ENCODE results near the gene DCLRE1A. TPM values are rescaled to one million over a fixed set of nuclear protein-coding genes. Genes with fewer than 3 reads are reported as not detected.
"Not testable (repeated sequence)": the region's sequence is repeated elsewhere in the genome, so short reads cannot be mapped to it uniquely, and the experiment has no call there.

The DCLRE1A gene
- total and polyA plus RNA-seq, 3 experiments from 2014 or later = 6.3 to 20.2 (median 16.9) TPM

DNA sequence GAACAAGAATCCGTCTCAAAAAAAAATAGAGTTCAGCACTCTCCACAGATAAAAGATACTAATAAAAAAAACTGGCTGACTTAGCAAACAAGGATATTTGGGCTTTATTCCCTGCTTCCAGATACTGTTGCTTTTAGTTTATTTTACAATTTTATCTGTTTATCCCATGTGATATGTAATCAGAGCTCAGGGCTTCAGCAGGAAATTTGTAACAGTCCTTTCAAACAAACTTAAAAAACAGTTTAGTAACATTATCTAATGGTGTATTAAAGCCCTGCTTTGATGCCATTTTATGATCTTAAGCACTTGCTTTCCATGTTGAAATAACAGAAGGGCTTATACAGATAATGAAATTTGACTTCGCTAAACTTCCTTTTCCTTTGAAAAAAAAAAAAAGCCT lies 28.1 kb downstream of the DCLRE1A start:
- no peaks in the 10 kb centered on the region for H3K4me1 ChIP-seq (ENCODE audit: insufficient read depth, low read length)
- H3K9me3 ChIP-seq (ENCODE audit: low read length) = no peaks in the 10 kb centered on the region
- H3K27me3 ChIP-seq (ENCODE audit: insufficient read depth, low read length, poor library complexity, severe bottlenecking) = no peaks in the 10 kb centered on the region
- no peak for DNase-seq
- H3K36me3 Mint-ChIP-seq = no peaks in the 10 kb centered on the region
- H3K4me3 ChIP-seq (ENCODE audit: low read length) = no peak overlapping the region
- POLR2A ChIA-PET = no interaction called here
- no peak overlapping the region for H3K27ac Mint-ChIP-seq
- H3K27me3 Mint-ChIP-seq = peaks cover 0 to 16% of the 10 kb centered on the region in 2 donors
- H3K4me3 Mint-ChIP-seq = no peak overlapping the region
- H3K36me3 ChIP-seq (ENCODE audit: insufficient read depth, low read length) = no peaks in the 10 kb centered on the region
- H3K27ac ChIP-seq (ENCODE audit: low read depth, low read length) = no peak overlapping the region
- H3K4me1 Mint-ChIP-seq = no peaks in the 10 kb centered on the region
- CTCF ChIA-PET = no interaction called here
- H3K9me3 Mint-ChIP-seq = no peaks in the 10 kb centered on the region

DNA sequence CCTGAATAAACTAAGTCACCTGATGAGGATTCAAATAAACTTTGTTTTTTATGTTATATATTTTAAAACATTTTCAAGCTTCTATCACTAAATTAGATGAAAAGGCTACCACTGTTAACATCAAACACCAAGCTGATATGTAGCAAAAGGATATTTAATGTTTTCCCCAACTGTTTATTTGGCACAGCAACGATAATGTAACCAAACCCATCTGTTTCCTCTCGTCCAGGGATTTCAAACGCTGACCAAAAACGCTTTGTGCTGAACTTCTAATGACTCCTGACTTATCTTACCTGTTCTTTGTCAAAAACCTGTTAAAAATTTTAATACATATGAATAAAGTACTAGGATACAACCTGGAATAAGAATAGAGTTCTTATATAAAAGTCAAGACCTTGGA lies 30.5 kb downstream of the DCLRE1A start:
- CTCF ChIA-PET = no interaction called here
- no peaks in the 10 kb centered on the region for H3K27me3 ChIP-seq (ENCODE audit: insufficient read depth, low read length, poor library complexity, severe bottlenecking)
- no peaks in the 10 kb centered on the region for H3K9me3 ChIP-seq (ENCODE audit: low read length)
- Mint-ChIP-seq H3K27ac (no peak overlapping the region), H3K36me3 (no peaks in the 10 kb centered on the region), H3K27me3 (peaks cover 0 to 16% of the 10 kb centered on the region in 2 donors), H3K4me3 (no peak overlapping the region), H3K9me3 (no peaks in the 10 kb centered on the region), H3K4me1 (no peaks in the 10 kb centered on the region)
- no peak for DNase-seq
- no peak overlapping the region for H3K4me3 ChIP-seq (ENCODE audit: low read length)
- POLR2A ChIA-PET = no interaction called here
- H3K4me1 ChIP-seq (ENCODE audit: insufficient read depth, low read length) = no peaks in the 10 kb centered on the region
- no peak overlapping the region for H3K27ac ChIP-seq (ENCODE audit: low read depth, low read length)
- H3K36me3 ChIP-seq (ENCODE audit: insufficient read depth, low read length) = no peaks in the 10 kb centered on the region

DNA sequence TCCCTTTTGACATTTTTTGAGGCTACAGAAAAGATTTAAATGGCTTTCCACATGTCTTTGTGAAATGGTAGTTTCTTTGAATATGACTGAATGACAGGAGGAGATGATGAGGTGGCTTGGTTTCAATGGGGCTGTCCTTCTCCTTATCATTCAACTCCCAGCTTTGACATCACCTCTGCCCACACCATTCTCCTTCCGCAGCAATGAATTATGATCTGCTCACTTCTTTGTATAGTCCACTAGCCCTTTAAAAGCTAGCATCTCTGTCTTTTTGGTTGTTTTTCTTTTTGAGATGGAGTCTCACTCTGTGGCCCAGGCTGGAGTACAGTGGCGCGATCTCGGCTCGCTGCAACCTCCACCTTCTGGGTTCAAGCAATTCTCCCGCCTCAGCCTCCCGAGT lies 31.7 kb downstream of the DCLRE1A start:
- H3K9me3 Mint-ChIP-seq = no peaks in the 10 kb centered on the region
- CTCF ChIA-PET = no interaction called here
- no peak overlapping the region for H3K27ac ChIP-seq (ENCODE audit: low read depth, low read length)

DNA sequence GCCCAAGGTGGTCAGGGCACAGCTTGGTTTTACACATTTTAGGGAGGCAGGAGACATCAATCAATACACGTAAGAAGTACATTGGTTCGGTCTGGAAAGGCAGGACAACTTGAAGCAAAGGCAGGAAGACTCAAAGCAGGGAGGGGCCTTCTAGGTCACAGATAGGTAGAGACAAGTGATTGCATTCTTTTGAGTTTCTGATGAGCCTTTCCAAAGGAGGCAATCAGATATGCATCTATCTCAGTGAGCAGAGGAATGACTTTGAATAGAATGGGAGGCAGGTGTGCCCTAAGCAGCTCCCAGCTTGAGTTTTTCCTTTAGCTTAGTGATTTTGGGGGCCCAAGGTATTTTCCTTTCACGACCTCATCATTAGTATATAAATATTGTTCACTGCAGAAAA lies 32.6 kb downstream of the DCLRE1A start:
- H3K27ac ChIP-seq (ENCODE audit: low read depth, low read length); H3K27ac Mint-ChIP-seq; H3K36me3 ChIP-seq (ENCODE audit: insufficient read depth, low read length); H3K4me1 Mint-ChIP-seq; DNase-seq; H3K4me3 Mint-ChIP-seq; H3K4me3 ChIP-seq (ENCODE audit: low read length); POLR2A ChIA-PET; H3K27me3 ChIP-seq (ENCODE audit: insufficient read depth, low read length, poor library complexity, severe bottlenecking); CTCF ChIA-PET; H3K9me3 ChIP-seq (ENCODE audit: low read length); H3K9me3 Mint-ChIP-seq; H3K4me1 ChIP-seq (ENCODE audit: insufficient read depth, low read length); H3K36me3 Mint-ChIP-seq: not testable (repeated sequence)
- peaks cover 2 to 16% of the 10 kb centered on the region in 2 donors for H3K27me3 Mint-ChIP-seq

More for the DNA sequence above, 31.7 kb downstream of the DCLRE1A start:
- POLR2A ChIA-PET = no interaction called here
- no peaks in the 10 kb centered on the region for H3K4me1 Mint-ChIP-seq
- DNase-seq = no peak
- H3K36me3 Mint-ChIP-seq = no peaks in the 10 kb centered on the region
- Histone ChIP-seq H3K9me3 (ENCODE audit: low read length) (no peaks in the 10 kb centered on the region), H3K4me3 (ENCODE audit: low read length) (no peak overlapping the region), H3K36me3 (ENCODE audit: insufficient read depth, low read length) (no peaks in the 10 kb centered on the region), H3K27me3 (ENCODE audit: insufficient read depth, low read length, poor library complexity, severe bottlenecking) (no peaks in the 10 kb centered on the region), H3K4me1 (ENCODE audit: insufficient read depth, low read length) (no peaks in the 10 kb centered on the region)
- no peak overlapping the region for H3K27ac Mint-ChIP-seq
- peaks cover 2 to 16% of the 10 kb centered on the region in 2 donors for H3K27me3 Mint-ChIP-seq
- H3K4me3 Mint-ChIP-seq = no peak overlapping the region

DNA sequence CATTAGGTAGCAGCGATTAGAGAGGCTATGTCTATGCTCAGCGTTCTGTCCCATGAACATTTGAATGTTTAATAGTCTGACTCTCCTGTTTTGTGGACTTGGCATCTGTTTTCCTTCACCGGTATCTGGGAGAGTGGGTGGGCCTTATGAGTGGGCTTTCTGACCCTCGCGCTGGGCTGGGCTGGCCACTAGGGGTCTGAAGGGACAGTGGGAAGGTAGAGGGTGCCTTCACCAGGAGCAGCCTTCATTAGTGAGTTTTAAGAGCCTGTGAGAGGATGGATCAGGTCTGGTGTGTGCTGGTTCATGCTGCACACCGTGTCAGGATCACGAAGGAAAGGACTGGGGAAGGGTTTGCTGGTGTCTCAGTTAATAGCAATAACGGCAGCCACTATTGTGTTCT lies 33.4 kb downstream of the DCLRE1A start:
- Mint-ChIP-seq H3K36me3 (no peaks in the 10 kb centered on the region), H3K27ac (peak overlapping the region in 1 of 8 donors; percentile 85), H3K4me3 (no peak overlapping the region), H3K27me3 (peaks cover 2 to 16% of the 10 kb centered on the region in 2 donors), H3K4me1 (no peaks in the 10 kb centered on the region), H3K9me3 (no peaks in the 10 kb centered on the region)
- Histone ChIP-seq H3K4me3 (ENCODE audit: low read length) (no peak overlapping the region), H3K4me1 (ENCODE audit: insufficient read depth, low read length) (no peaks in the 10 kb centered on the region), H3K27ac (ENCODE audit: low read depth, low read length) (no peak overlapping the region), H3K27me3 (ENCODE audit: insufficient read depth, low read length, poor library complexity, severe bottlenecking) (no peaks in the 10 kb centered on the region), H3K9me3 (ENCODE audit: low read length) (no peaks in the 10 kb centered on the region), H3K36me3 (ENCODE audit: insufficient read depth, low read length) (no peaks in the 10 kb centered on the region)
- ChIA-PET POLR2A (no interaction called here), CTCF (no interaction called here)
- DNase-seq = no peak

DNA sequence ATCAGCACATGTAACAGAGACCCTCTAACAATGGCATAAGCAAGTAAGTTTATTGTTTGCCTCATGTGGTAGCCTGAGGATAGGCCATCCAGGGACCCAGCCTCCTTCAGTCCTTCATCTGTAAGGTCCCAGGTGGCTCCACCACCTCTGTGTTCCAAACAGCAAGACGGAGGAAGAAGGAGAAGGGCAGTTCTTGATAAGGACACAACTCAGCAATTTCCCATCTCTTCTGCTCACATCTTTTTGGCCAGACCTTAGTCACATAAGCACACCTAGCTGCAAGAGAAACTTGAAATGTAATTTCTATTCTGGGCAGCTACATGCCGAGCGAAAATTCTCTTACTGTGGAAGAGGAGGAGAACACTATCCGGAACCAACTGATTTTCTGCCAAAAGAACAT lies 33.9 kb downstream of the DCLRE1A start:
- H3K4me1 ChIP-seq (ENCODE audit: insufficient read depth, low read length) = no peaks in the 10 kb centered on the region
- no peaks in the 10 kb centered on the region for H3K36me3 ChIP-seq (ENCODE audit: insufficient read depth, low read length)
- H3K27ac Mint-ChIP-seq = peak overlapping the region in 1 of 8 donors; percentile 85
- CTCF ChIA-PET = no interaction called here
- peaks cover 2 to 16% of the 10 kb centered on the region in 2 donors for H3K27me3 Mint-ChIP-seq
- H3K9me3 Mint-ChIP-seq = no peaks in the 10 kb centered on the region
- DNase-seq = no peak
- H3K27ac ChIP-seq (ENCODE audit: low read depth, low read length) = no peak overlapping the region
- POLR2A ChIA-PET = interaction anchor here (0.6 kb wide), 1 partner anchor 852 kb away, joined by 6 read pairs; no protein-coding TSS in a partner anchor
- no peaks in the 10 kb centered on the region for H3K9me3 ChIP-seq (ENCODE audit: low read length)
- no peaks in the 10 kb centered on the region for H3K4me1 Mint-ChIP-seq
- no peaks in the 10 kb centered on the region for H3K36me3 Mint-ChIP-seq
- no peak overlapping the region for H3K4me3 Mint-ChIP-seq
- H3K27me3 ChIP-seq (ENCODE audit: insufficient read depth, low read length, poor library complexity, severe bottlenecking) = no peaks in the 10 kb centered on the region
- H3K4me3 ChIP-seq (ENCODE audit: low read length) = no peak overlapping the region

DNA sequence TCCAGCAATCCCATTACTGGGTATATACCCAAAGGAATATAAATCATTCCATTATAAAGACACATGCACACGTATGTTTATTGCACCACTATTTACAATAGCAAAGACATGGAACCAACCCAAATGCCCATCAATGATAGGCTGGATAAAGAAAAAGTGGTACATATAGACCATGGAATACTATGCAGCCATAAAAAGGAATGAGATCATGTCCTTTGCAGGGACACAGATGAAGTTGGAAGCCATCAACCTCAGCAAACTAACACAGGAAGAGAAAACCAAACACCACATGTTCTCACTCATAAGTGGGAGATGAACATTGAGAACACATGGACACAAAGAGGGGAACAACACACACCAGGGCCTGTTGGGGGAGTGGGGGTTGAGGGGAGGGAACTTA lies 39.2 kb downstream of the DCLRE1A start:
- DNase-seq; H3K36me3 Mint-ChIP-seq; H3K27me3 ChIP-seq (ENCODE audit: insufficient read depth, low read length, poor library complexity, severe bottlenecking); H3K9me3 Mint-ChIP-seq; POLR2A ChIA-PET; H3K4me1 Mint-ChIP-seq; H3K4me3 Mint-ChIP-seq; H3K4me1 ChIP-seq (ENCODE audit: insufficient read depth, low read length); H3K9me3 ChIP-seq (ENCODE audit: low read length); CTCF ChIA-PET; H3K36me3 ChIP-seq (ENCODE audit: insufficient read depth, low read length); H3K27ac ChIP-seq (ENCODE audit: low read depth, low read length); H3K4me3 ChIP-seq (ENCODE audit: low read length); H3K27ac Mint-ChIP-seq: not testable (repeated sequence)
- peaks cover 2 to 15% of the 10 kb centered on the region in 2 donors for H3K27me3 Mint-ChIP-seq

DNA sequence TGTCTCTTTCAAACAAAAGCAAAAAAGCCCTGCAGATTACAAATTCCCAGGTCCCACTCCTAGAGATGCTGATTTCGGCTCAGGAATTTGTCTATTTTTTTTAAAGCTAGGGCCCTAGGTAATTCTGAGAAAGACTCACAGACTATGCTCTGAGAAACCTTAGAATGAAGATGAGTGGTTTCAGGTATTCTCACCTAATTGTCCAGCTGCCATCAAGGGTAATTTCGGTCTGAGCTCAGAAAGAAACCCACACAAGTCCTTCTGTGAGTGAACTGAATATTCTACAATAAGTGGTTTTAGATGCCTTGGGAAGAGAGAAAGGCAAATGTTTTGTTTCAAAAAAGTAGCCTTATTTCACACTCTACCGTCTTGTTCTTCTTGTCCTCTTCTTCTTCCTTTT lies 45.7 kb downstream of the DCLRE1A start:
- CTCF ChIA-PET = no interaction called here
- POLR2A ChIA-PET = no interaction called here
- Mint-ChIP-seq H3K27ac (peak overlapping the region in 1 of 8 donors; percentile 2), H3K4me3 (no peak overlapping the region), H3K4me1 (no peaks in the 10 kb centered on the region), H3K27me3 (peaks cover 14 to 38% of the 10 kb centered on the region in 2 donors), H3K9me3 (peaks cover 0 to 2% (median 0%) of the 10 kb centered on the region in 5 donors), H3K36me3 (no peaks in the 10 kb centered on the region)
- H3K27ac ChIP-seq (ENCODE audit: low read depth, low read length) = no peak overlapping the region
- H3K27me3 ChIP-seq (ENCODE audit: insufficient read depth, low read length, poor library complexity, severe bottlenecking) = no peaks in the 10 kb centered on the region
- no peaks in the 10 kb centered on the region for H3K9me3 ChIP-seq (ENCODE audit: low read length)
- no peak overlapping the region for H3K4me3 ChIP-seq (ENCODE audit: low read length)
- no peaks in the 10 kb centered on the region for H3K36me3 ChIP-seq (ENCODE audit: insufficient read depth, low read length)
- H3K4me1 ChIP-seq (ENCODE audit: insufficient read depth, low read length) = no peaks in the 10 kb centered on the region
- no peak for DNase-seq

DNA sequence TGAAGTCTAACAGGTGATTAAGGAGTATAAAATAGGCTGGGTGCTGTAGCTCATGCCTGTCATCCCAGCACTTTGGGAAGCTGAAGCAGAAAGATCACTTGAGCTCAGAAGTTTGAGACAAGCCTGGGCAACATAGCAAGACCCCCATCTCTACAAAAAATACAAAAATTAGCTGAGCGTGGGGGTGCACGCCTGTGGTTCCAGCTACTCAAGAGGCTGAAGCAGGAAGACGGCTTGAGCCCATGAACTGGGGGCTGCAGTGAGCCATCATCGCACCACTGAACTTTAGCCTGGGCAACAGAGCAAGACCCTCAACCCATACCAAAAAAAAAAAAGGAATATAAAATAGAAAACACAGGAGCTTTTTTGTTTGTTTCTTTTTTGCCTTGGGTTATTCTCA lies 47.4 kb downstream of the DCLRE1A start:
- no peaks in the 10 kb centered on the region for H3K9me3 ChIP-seq (ENCODE audit: low read length)
- H3K27ac ChIP-seq (ENCODE audit: low read depth, low read length) = no peak overlapping the region
- peaks cover 0 to 2% (median 0%) of the 10 kb centered on the region in 5 donors for H3K9me3 Mint-ChIP-seq
- H3K36me3 Mint-ChIP-seq = no peaks in the 10 kb centered on the region
- H3K36me3 ChIP-seq (ENCODE audit: insufficient read depth, low read length) = no peaks in the 10 kb centered on the region
- no peaks in the 10 kb centered on the region for H3K27me3 ChIP-seq (ENCODE audit: insufficient read depth, low read length, poor library complexity, severe bottlenecking)
- peaks cover 14 to 38% of the 10 kb centered on the region in 2 donors for H3K27me3 Mint-ChIP-seq
- ChIA-PET CTCF (interaction anchor here (1.3 kb wide), 1 partner anchor 10 kb away, joined by 5 read pairs; no protein-coding TSS in a partner anchor), POLR2A (no interaction called here)
- no peak overlapping the region for H3K4me3 ChIP-seq (ENCODE audit: low read length)
- H3K4me1 Mint-ChIP-seq = no peaks in the 10 kb centered on the region
- H3K4me1 ChIP-seq (ENCODE audit: insufficient read depth, low read length) = no peaks in the 10 kb centered on the region
- H3K27ac Mint-ChIP-seq = no peak overlapping the region
- H3K4me3 Mint-ChIP-seq = no peak overlapping the region
- DNase-seq = no peak

All from CD8-positive, alpha-beta memory T cell (primary cell).